Thyroid gland (tissue), 4 donors: ENCODE results near the gene KRT26. TPM values are rescaled to one million over a fixed set of nuclear protein-coding genes. Genes with fewer than 3 reads are reported as not detected.

Experiments used
- DNase-seq, 2 donors: peaks; one replicate each; pipeline ENCODE4 v3.0.0-alpha.2; 2019
- H3K27ac ChIP-seq, 3 donors: fragments of 200-600 bp; sonication (generic); 1 replicate in 2 of 3; 2 replicates in 1 of 3; pipeline ENCODE4 v1.5.1; 2016 to 2019; ENCODE audit warnings: mild to moderate bottlenecking in 1 of 3, moderate library complexity in 1 of 3
- H3K27me3 ChIP-seq: fragments of 200-600 bp; sonication (generic); one replicate; pipeline ENCODE4 v1.5.1; 2019
- H3K36me3 ChIP-seq, 2 donors: fragments of 200-600 bp; sonication (generic); one replicate each; pipeline ENCODE4 v1.5.1; 2016 to 2019
- H3K4me1 ChIP-seq, 2 donors: fragments of 200-600 bp; sonication (generic); one replicate each; pipeline ENCODE4 v1.5.1; 2017 to 2019
- H3K4me3 ChIP-seq, 3 donors: fragments of 200-600 bp; sonication (generic); replicated peaks in 1 of 3; 1 replicate in 2 of 3; 2 replicates in 1 of 3; pipeline ENCODE4 v1.5.1; 2016; ENCODE audit warnings: mild to moderate bottlenecking in 1 of 3
- H3K9me3 ChIP-seq: fragments of 200-600 bp; sonication (generic); one replicate; pipeline ENCODE4 v1.5.1; 2017
- CTCF ChIP-seq, 6 experiments: fragments of 200-600 bp in 3 of 6; fragments of 450-650 bp in 3 of 6; sonication (generic) in 3 of 6; IDR thresholded peaks; one replicate each; pipeline ENCODE4 v1.5.1; 2016 to 2019; ENCODE audit warnings: antibody characterized with exemption in 6 of 6, mild to moderate bottlenecking in 2 of 6, inconsistent platforms in 1 of 6, moderate library complexity in 1 of 6
- POLR2A ChIP-seq, 2 donors: fragments of 450-650 bp; IDR thresholded peaks; one replicate each; pipeline ENCODE4 v1.6.1; 2017; ENCODE audit warnings: antibody characterized with exemption in 2 of 2, mild to moderate bottlenecking in 2 of 2, moderate library complexity in 1 of 2
- WGBS, 2 donors: methylation state at CpG; one replicate each; pipeline ENCODE4 v1.1.5; 2017; 5-methylcytosine and 5-hydroxymethylcytosine counted together
- intact Hi-C: fragments of 100-400 bp; cut with DNase I; formaldehyde crosslinking; loops from one replicate; pipeline ENCODE4 v1.15.1; 2023
- total RNA-seq, 4 donors: library from RNA; depleted of rRNA; stranded (reverse); fragments of >200 nt; gene quantifications; one replicate each; pipeline ENCODE4 v1.2.3, GENCODE V29; 2016

The KRT26 gene
- total RNA-seq, 4 donors from 2014 or later, result not detected

DNA sequence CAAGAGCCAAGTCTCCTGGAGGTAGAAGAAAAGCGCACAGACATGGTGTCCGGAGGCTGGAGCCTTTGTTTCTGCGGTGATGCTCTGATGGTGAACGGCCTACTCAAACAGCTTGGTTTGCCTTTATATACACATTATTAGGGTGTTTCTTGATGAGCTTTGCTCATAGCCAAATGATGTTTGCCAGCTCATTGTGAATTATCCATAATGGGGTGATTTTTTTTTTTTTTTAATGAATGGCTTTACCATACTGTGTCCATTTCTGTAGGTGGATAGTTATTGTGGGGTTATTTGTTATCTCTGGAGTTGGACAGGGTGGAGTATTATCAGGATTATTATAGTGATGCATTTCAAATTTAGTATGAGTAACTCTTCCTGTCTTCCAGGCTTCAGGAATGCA is 10.4 kb upstream of the KRT26 start, which contains the start of gene KRT27:
Gene KRT27 (minus strand): TSS at position 101 of the 400 bp plus-strand sequence. CDS start 57 bp downstream, at position 44.
- TF ChIP-seq CTCF (IDR thresholded peaks at IDR 0.05), result no peak
- TF ChIP-seq POLR2A (IDR thresholded peaks at IDR 0.05), result no peak
- intact Hi-C loops, result no loop called here
- Histone ChIP-seq H3K27ac (no peak within 1 kb of the TSS), H3K4me1 (peaks cover 0 to 15% of the 10 kb centered on the region in 2 donors), H3K27me3 (no peaks in the 10 kb centered on the region), H3K36me3 (no peaks in the 10 kb centered on the region), H3K4me3 (no peak within 1 kb of the TSS), H3K9me3 (no peaks in the 10 kb centered on the region)
- 97 to 99% methylated on average over 4 of the region's 4 CpGs for WGBS, 2 donors
- DNase-seq, result no peak

GRCh38 chr17:40779181-40779909 is 7.3 kb upstream of the KRT26 start:
- Histone ChIP-seq H3K4me1 (peaks cover 0 to 15% of the 10 kb centered on the region in 2 donors), H3K9me3 (no peaks in the 10 kb centered on the region), H3K36me3 (no peaks in the 10 kb centered on the region), H3K27me3 (no peaks in the 10 kb centered on the region), H3K4me3 (peak overlapping the region in 1 of 3 donors; percentile 10), H3K27ac (no peak overlapping the region)
- peak; percentile 70 to 76 for DNase-seq
- TF ChIP-seq POLR2A (IDR thresholded peaks at IDR 0.05) (no peak), CTCF (IDR thresholded peaks at IDR 0.05) (no peak)
- WGBS, 2 donors, result 11 to 14% methylated on average over 35 to 37 of the region's 37 CpGs
- intact Hi-C loops, result no loop called here

GRCh38 chr17:40778461-40778860 is 6.5 kb upstream of the KRT26 start:
- no peak for DNase-seq
- Histone ChIP-seq H3K4me3 (no peak overlapping the region), H3K27me3 (no peaks in the 10 kb centered on the region), H3K9me3 (no peaks in the 10 kb centered on the region), H3K27ac (no peak overlapping the region), H3K4me1 (peaks cover 0 to 15% of the 10 kb centered on the region in 2 donors), H3K36me3 (no peaks in the 10 kb centered on the region)
- TF ChIP-seq CTCF (IDR thresholded peaks at IDR 0.05) (no peak), POLR2A (IDR thresholded peaks at IDR 0.05) (no peak)
- 53 to 72% methylated on average over 5 of the region's 5 CpGs for WGBS, 2 donors
- intact Hi-C loops, result no loop called here

- intact Hi-C loops, result no loop called here
- TF ChIP-seq POLR2A (IDR thresholded peaks at IDR 0.05) (no peak), CTCF (IDR thresholded peaks at IDR 0.05) (no peak)
- no peak overlapping the region for H3K27ac ChIP-seq
- no peaks in the 10 kb centered on the region for H3K36me3 ChIP-seq
- H3K4me1 ChIP-seq, result peaks cover 0 to 15% of the 10 kb centered on the region in 2 donors
- WGBS, 2 donors, result 76 to 84% methylated on average over 3 of the region's 3 CpGs
- no peak for DNase-seq
- H3K4me3 ChIP-seq, result no peak overlapping the region
- no peaks in the 10 kb centered on the region for H3K9me3 ChIP-seq
- no peaks in the 10 kb centered on the region for H3K27me3 ChIP-seq
Measured at GRCh38 chr17:40777971-40778370, 6.0 kb upstream of the KRT26 start.

GRCh38 chr17:40777459-40777858 is 5.5 kb upstream of the KRT26 start:
- peak; percentile 52 to 79 for DNase-seq
- WGBS, 2 donors, result 30 to 36% methylated on average over 7 of the region's 7 CpGs
- Histone ChIP-seq H3K27me3 (no peaks in the 10 kb centered on the region), H3K27ac (no peak overlapping the region), H3K4me3 (no peak overlapping the region), H3K4me1 (peaks cover 0 to 15% of the 10 kb centered on the region in 2 donors), H3K36me3 (no peaks in the 10 kb centered on the region), H3K9me3 (no peaks in the 10 kb centered on the region)
- TF ChIP-seq POLR2A (IDR thresholded peaks at IDR 0.05) (no peak), CTCF (IDR thresholded peaks at IDR 0.05) (no peak)
- intact Hi-C loops, result no loop called here
